WERI-Rb-1 (cell line): ENCODE results near the gene PCSK5.

Source experiments
- DNase-seq: peaks from one replicate; pipeline ENCODE4 v3.0.0-alpha.2; 2020
- H3K27ac ChIP-seq: fragments of 250-450 bp; sonication (Bioruptor Pico); 2 replicates; pipeline ENCODE4 v1.5.1; 2020; ENCODE audit warnings: mild to moderate bottlenecking, moderate library complexity
- H3K27me3 ChIP-seq: fragments of 250-450 bp; sonication (Bioruptor Pico); 2 replicates; pipeline ENCODE4 v1.5.1; 2021; ENCODE audit warnings: mild to moderate bottlenecking, low read depth, moderate library complexity; ENCODE audit not compliant: insufficient read depth, severe bottlenecking
- H3K36me3 ChIP-seq: fragments of 250-450 bp; sonication (Bioruptor Pico); 2 replicates; pipeline ENCODE4 v1.5.1; 2020; ENCODE audit warnings: mild to moderate bottlenecking, moderate library complexity
- H3K4me3 ChIP-seq: 2 replicates; pipeline ENCODE4 v1.5.1; 2011; ENCODE audit warnings: low read depth, mild to moderate bottlenecking, control low read depth, low read length
- H3K9me3 ChIP-seq: fragments of 250-450 bp; sonication (Bioruptor Pico); 2 replicates; pipeline ENCODE4 v1.5.1; 2021; ENCODE audit warnings: mild to moderate bottlenecking, moderate library complexity; ENCODE audit not compliant: severe bottlenecking
- CTCF ChIP-seq: IDR thresholded peaks from 2 replicates; pipeline ENCODE4 v1.5.1; 2011; ENCODE audit warnings: low read depth, mild to moderate bottlenecking, control low read depth, inconsistent platforms, low read length

Gene PCSK5

DNA sequence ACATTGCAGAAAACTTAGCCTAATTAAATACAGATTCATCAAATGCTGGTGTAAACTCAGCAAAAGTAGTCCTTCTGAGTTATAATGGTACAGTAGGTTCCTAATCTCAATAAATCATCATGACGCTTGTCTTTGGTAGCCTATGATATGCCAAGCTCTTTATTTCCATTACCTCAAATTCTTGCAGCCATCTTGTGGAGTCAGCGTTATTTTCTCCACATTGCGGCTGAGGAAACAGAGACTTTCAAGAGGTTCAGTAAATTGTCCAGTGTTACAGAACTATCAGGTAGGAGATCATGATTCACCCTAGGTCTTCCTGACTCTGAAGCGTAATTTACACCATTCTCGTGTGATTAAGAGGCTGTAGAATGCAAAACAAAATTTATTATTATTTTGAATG lies 237.2 kb downstream of the PCSK5 start:
- Histone ChIP-seq H3K27me3 (no peaks in the 10 kb centered on the region), H3K27ac (no peak overlapping the region), H3K36me3 (no peaks in the 10 kb centered on the region), H3K4me3 (no peak overlapping the region), H3K9me3 (no peaks in the 10 kb centered on the region)
- no peak for DNase-seq
- no peak for TF ChIP-seq CTCF

DNA sequence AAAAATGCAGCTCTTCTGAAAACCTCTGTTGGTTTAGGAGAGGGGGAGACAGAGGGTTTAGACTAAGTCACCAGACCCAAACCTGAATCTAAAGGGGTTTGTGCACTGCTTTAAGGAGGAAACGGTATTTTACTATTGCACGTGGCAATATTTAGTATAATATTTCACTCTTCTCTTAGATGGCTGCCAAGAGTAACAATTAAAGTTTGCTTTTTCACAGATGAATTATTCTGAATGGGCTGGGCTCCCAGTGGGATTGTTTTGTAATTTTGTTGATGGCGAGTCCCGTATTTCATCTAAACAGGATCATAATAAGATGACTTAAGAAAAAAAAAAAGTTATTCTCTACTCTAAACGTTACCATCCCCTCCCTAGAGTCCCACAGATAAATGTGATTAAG lies 245.4 kb downstream of the PCSK5 start:
- Histone ChIP-seq H3K9me3 (no peaks in the 10 kb centered on the region), H3K27ac (no peak overlapping the region), H3K4me3 (no peak overlapping the region), H3K27me3 (no peaks in the 10 kb centered on the region), H3K36me3 (no peaks in the 10 kb centered on the region)
- TF ChIP-seq CTCF, result no peak
- no peak for DNase-seq

DNA sequence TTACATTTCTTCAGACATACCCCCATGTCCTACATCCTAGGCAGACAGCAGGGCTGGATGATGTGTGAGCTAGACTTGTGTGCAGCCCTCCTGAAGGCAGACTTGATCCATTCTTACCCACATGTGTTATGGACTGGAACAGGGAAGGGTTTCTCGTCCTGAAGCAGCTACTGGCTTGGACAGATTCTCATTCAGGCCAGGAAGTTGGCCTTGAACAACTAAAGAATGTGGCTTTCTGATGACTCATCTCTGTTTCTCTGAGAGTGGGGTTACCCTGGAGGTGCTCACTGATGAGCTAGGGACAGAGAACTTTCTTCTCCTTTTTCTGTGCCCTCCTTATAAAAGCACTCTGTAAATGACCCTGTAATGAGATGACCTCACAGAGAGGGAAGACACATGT lies 246.5 kb downstream of the PCSK5 start:
- no peak for TF ChIP-seq CTCF
- Histone ChIP-seq H3K9me3 (no peaks in the 10 kb centered on the region), H3K27ac (no peak overlapping the region), H3K4me3 (no peak overlapping the region), H3K36me3 (no peaks in the 10 kb centered on the region), H3K27me3 (no peaks in the 10 kb centered on the region)
- DNase-seq, result no peak

GRCh38 chr9:76137931-76138330 lies 247.5 kb downstream of the PCSK5 start:
- DNase-seq, result no peak
- Histone ChIP-seq H3K36me3 (no peaks in the 10 kb centered on the region), H3K27me3 (no peaks in the 10 kb centered on the region), H3K4me3 (no peak overlapping the region), H3K27ac (no peak overlapping the region), H3K9me3 (no peaks in the 10 kb centered on the region)
- no peak for TF ChIP-seq CTCF

GRCh38 chr9:76138360-76138759 lies 247.9 kb downstream of the PCSK5 start:
- no peak for DNase-seq
- no peak for TF ChIP-seq CTCF
- no peaks in the 10 kb centered on the region for H3K9me3 ChIP-seq
- H3K27me3 ChIP-seq, result no peaks in the 10 kb centered on the region
- no peaks in the 10 kb centered on the region for H3K36me3 ChIP-seq
- no peak overlapping the region for H3K27ac ChIP-seq
- H3K4me3 ChIP-seq, result no peak overlapping the region

DNA sequence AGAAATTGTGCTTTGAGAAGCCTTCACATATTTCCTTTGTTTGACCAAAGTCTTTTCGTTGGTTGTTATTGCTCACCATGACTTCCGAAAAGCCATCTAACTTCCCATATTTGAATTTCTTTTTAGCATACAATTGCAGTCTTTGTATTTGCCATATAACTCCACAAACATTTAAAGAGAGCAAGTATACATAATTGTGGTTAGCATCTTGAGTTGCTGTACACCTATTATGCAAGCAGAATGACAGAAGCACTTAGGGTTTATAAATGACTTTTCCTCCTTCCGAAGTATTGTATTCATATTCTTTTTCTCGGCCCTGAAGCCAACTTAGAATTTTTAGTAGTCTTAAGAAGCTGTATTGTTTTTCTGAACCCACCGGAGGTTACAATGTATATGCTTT lies 253.4 kb downstream of the PCSK5 start:
- H3K4me3 ChIP-seq, result no peak overlapping the region
- no peaks in the 10 kb centered on the region for H3K27me3 ChIP-seq
- H3K27ac ChIP-seq, result no peak overlapping the region
- DNase-seq, result no peak
- H3K36me3 ChIP-seq, result no peaks in the 10 kb centered on the region
- no peak for TF ChIP-seq CTCF
- no peaks in the 10 kb centered on the region for H3K9me3 ChIP-seq
